Measurements from ENCODE around the gene SIPA1. TPM values are rescaled to one million over a fixed set of nuclear protein-coding genes. Genes with fewer than 3 reads are reported as not detected.

The SIPA1 gene
- total and polyA plus RNA-seq, 2 of the 13 experiments (the other 11 are each of a cell fraction or from before 2014, with no cell fraction given) = 5.8 to 7.7 TPM

- TF ChIP-seq SOX13 (IDR thresholded peaks at IDR 0.05) (no peak), SOX13 (CRISPR knock-in tag; conservative IDR thresholded peaks at IDR 0.05 in 1 of 2, IDR thresholded peaks at IDR 0.05 in 1 of 2) (peak in 1 of 2 experiments; percentile 69; a peak in 1 of 4 replicates), NR2C2 (CRISPR knock-in tag; IDR thresholded peaks at IDR 0.05; ENCODE audit: borderline replicate concordance) (peak; percentile 69; the same call in 1 of the 2 replicates), ZNF644 (CRISPR knock-in tag; IDR thresholded peaks at IDR 0.05; ENCODE audit: low read depth) (no peak), PPARG (CRISPR knock-in tag; conservative IDR thresholded peaks at IDR 0.05) (peak; percentile 37; the same call in 1 of the 2 replicates), ZNF33A (CRISPR knock-in tag; IDR thresholded peaks at IDR 0.05; ENCODE audit: borderline replicate concordance) (no peak), EP300 (IDR thresholded peaks at IDR 0.05; ENCODE audit: low read depth in 2 of 2, low read length in 2 of 2) (peak in 1 of 2 experiments; percentile 44; a peak in 1 of 4 replicates), EP300 (CRISPR knock-in tag; IDR thresholded peaks at IDR 0.05; ENCODE audit: borderline replicate concordance) (no peak), ZNF275 (CRISPR knock-in tag; IDR thresholded peaks at IDR 0.05; ENCODE audit: borderline replicate concordance) (0 out of 2 replicates have a peak, but pooled peaks have one; percentile 67), MED1 (CRISPR knock-in tag; IDR thresholded peaks at IDR 0.05) (peak; percentile 31; the same call in 1 of the 2 replicates), SP4 (CRISPR knock-in tag; IDR thresholded peaks at IDR 0.05) (0 out of 2 replicates have a peak, but pooled peaks have one; percentile 24), MLLT10 (CRISPR knock-in tag; IDR thresholded peaks at IDR 0.05) (no peak), NR2F1 (CRISPR knock-in tag; IDR thresholded peaks at IDR 0.05) (no peak), ZUFSP (CRISPR knock-in tag; IDR thresholded peaks at IDR 0.05; ENCODE audit: borderline replicate concordance) (no peak)
- TF ChIP-seq, protein P1, sequence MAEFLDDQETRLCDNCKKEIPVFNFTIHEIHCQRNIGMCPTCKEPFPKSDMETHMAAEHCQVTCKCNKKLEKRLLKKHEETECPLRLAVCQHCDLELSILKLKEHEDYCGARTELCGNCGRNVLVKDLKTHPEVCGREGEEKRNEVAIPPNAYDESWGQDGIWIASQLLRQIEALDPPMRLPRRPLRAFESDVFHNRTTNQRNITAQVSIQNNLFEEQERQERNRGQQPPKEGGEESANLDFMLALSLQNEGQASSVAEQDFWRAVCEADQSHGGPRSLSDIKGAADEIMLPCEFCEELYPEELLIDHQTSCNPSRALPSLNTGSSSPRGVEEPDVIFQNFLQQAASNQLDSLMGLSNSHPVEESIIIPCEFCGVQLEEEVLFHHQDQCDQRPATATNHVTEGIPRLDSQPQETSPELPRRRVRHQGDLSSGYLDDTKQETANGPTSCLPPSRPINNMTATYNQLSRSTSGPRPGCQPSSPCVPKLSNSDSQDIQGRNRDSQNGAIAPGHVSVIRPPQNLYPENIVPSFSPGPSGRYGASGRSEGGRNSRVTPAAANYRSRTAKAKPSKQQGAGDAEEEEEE (CRISPR knock-in tag; IDR thresholded peaks at IDR 0.05; ENCODE audit: borderline replicate concordance) = no peak
- TF ChIP-seq, protein P2, sequence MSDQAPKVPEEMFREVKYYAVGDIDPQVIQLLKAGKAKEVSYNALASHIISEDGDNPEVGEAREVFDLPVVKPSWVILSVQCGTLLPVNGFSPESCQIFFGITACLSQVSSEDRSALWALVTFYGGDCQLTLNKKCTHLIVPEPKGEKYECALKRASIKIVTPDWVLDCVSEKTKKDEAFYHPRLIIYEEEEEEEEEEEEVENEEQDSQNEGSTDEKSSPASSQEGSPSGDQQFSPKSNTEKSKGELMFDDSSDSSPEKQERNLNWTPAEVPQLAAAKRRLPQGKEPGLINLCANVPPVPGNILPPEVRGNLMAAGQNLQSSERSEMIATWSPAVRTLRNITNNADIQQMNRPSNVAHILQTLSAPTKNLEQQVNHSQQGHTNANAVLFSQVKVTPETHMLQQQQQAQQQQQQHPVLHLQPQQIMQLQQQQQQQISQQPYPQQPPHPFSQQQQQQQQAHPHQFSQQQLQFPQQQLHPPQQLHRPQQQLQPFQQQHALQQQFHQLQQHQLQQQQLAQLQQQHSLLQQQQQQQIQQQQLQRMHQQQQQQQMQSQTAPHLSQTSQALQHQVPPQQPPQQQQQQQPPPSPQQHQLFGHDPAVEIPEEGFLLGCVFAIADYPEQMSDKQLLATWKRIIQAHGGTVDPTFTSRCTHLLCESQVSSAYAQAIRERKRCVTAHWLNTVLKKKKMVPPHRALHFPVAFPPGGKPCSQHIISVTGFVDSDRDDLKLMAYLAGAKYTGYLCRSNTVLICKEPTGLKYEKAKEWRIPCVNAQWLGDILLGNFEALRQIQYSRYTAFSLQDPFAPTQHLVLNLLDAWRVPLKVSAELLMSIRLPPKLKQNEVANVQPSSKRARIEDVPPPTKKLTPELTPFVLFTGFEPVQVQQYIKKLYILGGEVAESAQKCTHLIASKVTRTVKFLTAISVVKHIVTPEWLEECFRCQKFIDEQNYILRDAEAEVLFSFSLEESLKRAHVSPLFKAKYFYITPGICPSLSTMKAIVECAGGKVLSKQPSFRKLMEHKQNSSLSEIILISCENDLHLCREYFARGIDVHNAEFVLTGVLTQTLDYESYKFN (CRISPR knock-in tag; conservative IDR thresholded peaks at IDR 0.05) = peak; percentile 76
- TF ChIP-seq, protein P3, sequence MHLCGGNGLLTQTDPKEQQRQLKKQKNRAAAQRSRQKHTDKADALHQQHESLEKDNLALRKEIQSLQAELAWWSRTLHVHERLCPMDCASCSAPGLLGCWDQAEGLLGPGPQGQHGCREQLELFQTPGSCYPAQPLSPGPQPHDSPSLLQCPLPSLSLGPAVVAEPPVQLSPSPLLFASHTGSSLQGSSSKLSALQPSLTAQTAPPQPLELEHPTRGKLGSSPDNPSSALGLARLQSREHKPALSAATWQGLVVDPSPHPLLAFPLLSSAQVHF (CRISPR knock-in tag; IDR thresholded peaks at IDR 0.05) = no peak
- TF ChIP-seq, protein P4, sequence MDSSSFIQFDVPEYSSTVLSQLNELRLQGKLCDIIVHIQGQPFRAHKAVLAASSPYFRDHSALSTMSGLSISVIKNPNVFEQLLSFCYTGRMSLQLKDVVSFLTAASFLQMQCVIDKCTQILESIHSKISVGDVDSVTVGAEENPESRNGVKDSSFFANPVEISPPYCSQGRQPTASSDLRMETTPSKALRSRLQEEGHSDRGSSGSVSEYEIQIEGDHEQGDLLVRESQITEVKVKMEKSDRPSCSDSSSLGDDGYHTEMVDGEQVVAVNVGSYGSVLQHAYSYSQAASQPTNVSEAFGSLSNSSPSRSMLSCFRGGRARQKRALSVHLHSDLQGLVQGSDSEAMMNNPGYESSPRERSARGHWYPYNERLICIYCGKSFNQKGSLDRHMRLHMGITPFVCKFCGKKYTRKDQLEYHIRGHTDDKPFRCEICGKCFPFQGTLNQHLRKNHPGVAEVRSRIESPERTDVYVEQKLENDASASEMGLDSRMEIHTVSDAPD (CRISPR knock-in tag; IDR thresholded peaks at IDR 0.05) = peak; percentile 22; the same call in 1 of the 2 replicates
Observed at GRCh38 chr11:65616575-65617001, 21.3 kb upstream of the SIPA1 start (continued).
